GM10248 (cell line): ENCODE measurements around the gene TNFSF13B.
A peak's percentile ranks its signal among the peaks of the same experiment; 100 is the strongest.

Experiments used
- CTCF ChIA-PET: fragments of 300-600 bp; sonication (Branson Sonifier 250); formaldehyde crosslinking; extraction: SDS; loops from one replicate; lab custom pipeline; 2021; ENCODE audit warnings: antibody characterized with exemption; lab: Yijun Ruan, JAX
- POLR2A ChIA-PET: fragments of 350-650 bp; sonication (Branson Sonifier 250); formaldehyde crosslinking; extraction: SDS; loops from one replicate; lab custom pipeline; 2020; ENCODE audit warnings: antibody characterized with exemption; lab: Yijun Ruan, JAX
- DNase-seq: peaks from one replicate; pipeline ENCODE4 v3.0.0; 2012; ENCODE audit errors: extremely low spot score
- CTCF ChIP-seq: IDR thresholded peaks from 2 replicates; pipeline ENCODE4 v1.5.1; 2012; ENCODE audit warnings: mild to moderate bottlenecking, low read depth; ENCODE audit errors: extremely low read depth, missing control alignments, control extremely low read depth

TNFSF13B gene

GRCh38 chr13:108227651-108228272, 41.8 kb upstream of the TNFSF13B start:
- peak; percentile 17 for DNase-seq
- POLR2A ChIA-PET, result no interaction called here
- CTCF ChIA-PET, result interaction anchor here (0.7 to 1.0 kb wide), 2 partner anchors 9 to 11 kb away, joined by 3 to 5 read pairs; no protein-coding TSS in a partner anchor
- peak; percentile 67 for TF ChIP-seq CTCF

GRCh38 chr13:108230377-108230776, 39.1 kb upstream of the TNFSF13B start:
- no peak for TF ChIP-seq CTCF
- no peak for DNase-seq
- CTCF ChIA-PET, result interaction anchor here (1.5 to 2.1 kb wide), 2 partner anchors 17 to 52 kb away, joined by 3 to 4 read pairs; no protein-coding TSS in a partner anchor
- POLR2A ChIA-PET, result no interaction called here

- DNase-seq, result no peak
- TF ChIP-seq CTCF, result no peak
- ChIA-PET CTCF (no interaction called here), POLR2A (no interaction called here)
Measured at GRCh38 chr13:108249150-108249549, 20.4 kb upstream of the TNFSF13B start.

- no peak for TF ChIP-seq CTCF
- CTCF ChIA-PET, result no interaction called here
- no peak for DNase-seq
- POLR2A ChIA-PET, result no interaction called here
Measured at GRCh38 chr13:108257248-108257647, 12.3 kb upstream of the TNFSF13B start.

GRCh38 chr13:108263621-108264355, 5.7 kb upstream of the TNFSF13B start:
- TF ChIP-seq CTCF, result no peak
- POLR2A ChIA-PET, result no interaction called here
- CTCF ChIA-PET, result no interaction called here
- no peak for DNase-seq

- no peak for DNase-seq
- ChIA-PET CTCF (no interaction called here), POLR2A (no interaction called here)
- TF ChIP-seq CTCF, result no peak
Measured at GRCh38 chr13:108266321-108266990, 3.1 kb upstream of the TNFSF13B start.
